Mesothelial cell of epicardium (in vitro differentiated cells): Measurements from ENCODE around the gene DNAJC25. TPM values are rescaled to one million over a fixed set of nuclear protein-coding genes. Genes with fewer than 3 reads are reported as not detected.
"Not testable (repeated sequence)": the region's sequence is repeated elsewhere in the genome, so short reads cannot be mapped to it uniquely, and the experiment has no call there.

Experiments
- DNase-seq, 2 experiments: peaks; one replicate each; pipeline ENCODE4 v3.0.0; 2021; ENCODE audit warnings: low spot score in 2 of 2; ENCODE audit not compliant: unreplicated experiment in 2 of 2
- H3K27ac Mint-ChIP-seq: 2 replicates; pipeline ENCODE4 v1.8.0; 2021; ENCODE audit warnings: mixed read lengths
- H3K27me3 Mint-ChIP-seq: 2 replicates; pipeline ENCODE4 v1.8.0; 2021; ENCODE audit warnings: low read depth, mixed read lengths
- H3K36me3 Mint-ChIP-seq: 2 replicates; pipeline ENCODE4 v1.8.0; 2021; ENCODE audit warnings: mixed read lengths
- H3K4me1 Mint-ChIP-seq: 2 replicates; pipeline ENCODE4 v1.8.0; 2021; ENCODE audit warnings: mixed read lengths
- H3K4me3 Mint-ChIP-seq: 2 replicates; pipeline ENCODE4 v1.8.0; 2021; ENCODE audit warnings: mild to moderate bottlenecking, moderate library complexity, mixed read lengths
- H3K9me3 Mint-ChIP-seq: 2 replicates; pipeline ENCODE4 v1.8.0; 2021; ENCODE audit warnings: mixed read lengths
- CTCF ChIP-seq: fragments of 200-600 bp; sonication (generic); IDR thresholded peaks from one replicate; pipeline ENCODE4 v1.5.0; 2021; ENCODE audit warnings: antibody characterized with exemption; ENCODE audit not compliant: unreplicated experiment
- total RNA-seq: library from RNA; stranded (reverse); gene quantifications from 3 replicates; pipeline ENCODE4 v1.2.1, GENCODE V29; 2021

The DNAJC25 gene
- total RNA-seq, 1 donor from 2014 or later = 9.9 TPM

DNA sequence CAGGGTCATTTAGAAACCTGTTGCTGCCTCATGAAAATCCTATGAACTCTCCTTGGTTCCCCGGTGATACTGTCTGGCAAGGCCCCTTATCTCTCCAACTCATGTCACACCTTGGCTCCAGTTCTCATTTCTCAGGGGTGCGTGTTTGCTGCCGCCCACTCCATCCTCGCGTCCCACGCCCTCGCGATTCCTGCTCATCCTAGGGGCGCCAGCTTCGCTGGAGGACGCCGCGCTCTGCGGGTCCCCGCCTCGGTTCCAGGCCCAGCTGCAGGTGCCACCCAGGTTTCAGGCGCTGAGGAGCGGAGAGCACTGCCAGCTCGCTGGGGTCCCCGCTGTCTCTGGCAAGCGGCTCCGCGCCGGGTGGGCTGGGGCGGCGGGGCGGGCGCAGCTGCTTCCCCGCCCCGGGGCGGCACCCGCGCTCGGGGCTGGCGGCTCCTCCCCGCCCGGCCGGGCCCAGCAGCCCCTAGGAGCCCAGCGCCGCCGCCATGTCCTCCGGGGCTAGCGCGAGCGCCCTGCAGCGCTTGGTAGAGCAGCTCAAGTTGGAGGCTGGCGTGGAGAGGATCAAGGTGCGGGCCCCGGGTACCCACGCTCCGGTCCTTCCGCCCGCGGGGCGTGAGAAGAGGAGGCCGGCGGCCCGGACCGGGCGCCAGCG, 30.1 kb downstream of the DNAJC25 start, which contains the start of gene GNG10:
Gene GNG10 (plus strand): TSS at position 456 of the 652 bp plus-strand sequence. CDS start 30 bp downstream, at position 486.
- no peak for TF ChIP-seq CTCF
- Mint-ChIP-seq H3K27me3 (no peaks in the 10 kb centered on the region), H3K36me3 (no peaks in the 10 kb centered on the region), H3K9me3 (no peaks in the 10 kb centered on the region), H3K4me1 (peaks cover 21% of the 10 kb centered on the region), H3K27ac (peak within 1 kb of the TSS; percentile 85), H3K4me3 (peak within 1 kb of the TSS; percentile 93)
- peak; percentile 50 to 75 for DNase-seq

DNA sequence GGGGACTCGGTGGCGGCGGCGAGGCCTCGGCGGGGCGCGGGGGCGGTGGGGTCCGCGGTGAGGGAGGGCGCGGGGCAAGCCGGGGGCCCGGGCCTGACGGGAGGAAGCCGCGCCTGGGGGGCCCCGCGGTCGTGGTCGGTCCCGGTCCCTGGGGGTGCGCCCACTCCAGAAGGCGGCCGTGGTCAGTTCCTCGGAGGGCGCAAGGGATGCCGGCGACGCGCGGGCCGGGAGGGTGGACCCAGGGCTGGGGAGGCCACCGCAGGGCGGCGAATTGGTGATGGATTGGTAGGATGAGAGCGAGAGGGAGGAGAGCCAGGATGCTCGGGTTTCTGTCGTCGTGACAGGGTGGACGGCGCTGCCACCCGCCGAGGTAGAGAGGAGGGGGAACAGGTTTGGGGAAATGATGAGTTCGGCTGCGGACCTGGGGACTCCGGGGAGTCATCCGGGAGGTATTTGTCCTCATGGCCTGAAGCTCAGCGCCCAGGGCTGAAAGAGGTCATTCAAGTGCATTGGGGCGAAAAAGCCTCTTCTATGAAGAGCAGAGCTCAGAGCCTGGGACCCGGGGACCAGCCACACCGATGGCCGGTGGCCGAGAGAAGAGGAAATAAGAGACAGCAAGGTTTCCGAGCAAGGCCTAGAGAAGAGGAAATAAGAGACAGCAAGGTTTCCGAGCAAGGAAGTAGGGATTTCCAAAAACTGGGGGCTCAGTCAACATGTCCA, 30.8 kb downstream of the DNAJC25 start:
- Mint-ChIP-seq H3K27me3 (no peaks in the 10 kb centered on the region), H3K4me1 (peaks cover 21% of the 10 kb centered on the region), H3K9me3 (no peaks in the 10 kb centered on the region), H3K4me3 (peak overlapping the region; percentile 93), H3K27ac (peak overlapping the region; percentile 85), H3K36me3 (no peaks in the 10 kb centered on the region)
- DNase-seq = no peak
- no peak for TF ChIP-seq CTCF

- no peak for TF ChIP-seq CTCF
- DNase-seq = no peak
- Mint-ChIP-seq H3K4me3 (peak overlapping the region; percentile 93), H3K27me3 (no peaks in the 10 kb centered on the region), H3K4me1 (peaks cover 21% of the 10 kb centered on the region), H3K9me3 (no peaks in the 10 kb centered on the region), H3K36me3 (no peaks in the 10 kb centered on the region), H3K27ac (peak overlapping the region; percentile 85)
Observed at GRCh38 chr9:111662576-111663300, 31.6 kb downstream of the DNAJC25 start.

DNA sequence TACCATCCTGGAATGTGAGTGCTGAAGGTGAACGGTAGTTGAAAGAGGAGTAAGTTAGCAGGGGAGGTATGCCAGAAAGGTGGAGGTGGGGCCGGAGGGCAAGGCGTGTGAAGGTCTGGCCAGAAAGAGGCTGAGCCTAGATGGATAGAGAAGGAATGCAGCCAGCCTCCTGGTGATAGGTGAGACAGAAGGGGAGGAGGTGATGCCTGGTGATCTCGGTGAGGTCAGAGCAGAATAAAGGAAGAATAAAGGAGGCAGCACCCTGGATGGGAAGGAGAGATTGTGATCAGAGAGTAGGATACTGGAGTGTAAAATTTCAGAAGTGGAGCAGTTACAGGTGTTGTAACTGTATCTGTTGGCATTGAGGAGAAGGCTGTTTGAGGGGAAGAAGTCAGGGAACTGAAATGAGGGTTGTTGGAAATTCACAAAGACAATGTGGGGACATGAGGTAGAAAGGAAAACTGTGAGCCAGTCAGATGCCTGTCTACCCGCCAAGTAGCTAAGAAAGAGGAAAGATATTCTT, 32.2 kb downstream of the DNAJC25 start:
- Mint-ChIP-seq H3K4me3 (peak overlapping the region; percentile 93), H3K36me3 (no peaks in the 10 kb centered on the region), H3K4me1 (peaks cover 21% of the 10 kb centered on the region), H3K9me3 (no peaks in the 10 kb centered on the region), H3K27me3 (no peaks in the 10 kb centered on the region), H3K27ac (peak overlapping the region; percentile 85)
- TF ChIP-seq CTCF = no peak
- DNase-seq = no peak

DNA sequence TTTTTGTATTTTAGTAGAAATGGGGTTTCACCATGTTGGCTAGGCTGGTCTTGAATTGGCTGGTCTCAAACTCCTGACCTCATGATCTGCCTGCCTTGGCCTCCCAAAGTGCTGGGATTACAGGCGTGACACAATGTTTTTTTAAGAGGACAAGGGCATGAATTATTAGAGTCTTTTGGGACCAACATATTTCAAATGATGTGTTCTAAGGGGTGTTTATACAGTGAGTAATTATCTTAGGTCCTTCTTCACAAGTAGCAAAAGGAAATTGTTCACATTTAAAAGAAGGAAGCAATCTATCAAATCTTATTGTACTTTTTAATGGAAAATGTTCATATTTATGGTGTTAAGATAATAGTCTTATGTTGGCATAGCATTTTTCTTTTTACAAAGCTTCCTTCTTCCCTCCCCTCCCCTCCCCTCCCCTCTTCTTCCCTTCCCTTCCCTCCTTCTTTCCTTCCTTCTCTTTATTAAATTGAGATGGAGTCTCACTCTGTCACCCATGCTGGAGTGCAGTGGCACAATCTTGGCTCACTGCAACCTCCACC, 37.0 kb downstream of the DNAJC25 start:
- peaks cover 9% of the 10 kb centered on the region for H3K4me1 Mint-ChIP-seq
- H3K4me3 Mint-ChIP-seq = no peak overlapping the region
- H3K36me3 Mint-ChIP-seq = peaks cover 5% of the 10 kb centered on the region
- TF ChIP-seq CTCF = no peak
- no peak overlapping the region for H3K27ac Mint-ChIP-seq
- H3K27me3 Mint-ChIP-seq = no peaks in the 10 kb centered on the region
- no peak for DNase-seq
- H3K9me3 Mint-ChIP-seq = no peaks in the 10 kb centered on the region

GRCh38 chr9:111668601-111669000, 37.5 kb downstream of the DNAJC25 start:
- not testable (repeated sequence) for H3K27ac Mint-ChIP-seq, H3K27me3 Mint-ChIP-seq, H3K36me3 Mint-ChIP-seq, H3K4me1 Mint-ChIP-seq, H3K4me3 Mint-ChIP-seq, DNase-seq, H3K9me3 Mint-ChIP-seq
